NCI-H2171 (cell line): ENCODE results near the gene ARFGAP3.
A peak's percentile ranks its signal among the peaks of the same experiment; 100 is the strongest.

ENCODE experiments used
- DNase-seq: peaks from one replicate; lab custom pipeline; 2025; lab: John Stamatoyannopoulos, UW

ARFGAP3 gene

GRCh38 chr22:42856865-42857704 lies at the start of gene ARFGAP3:
TSS of gene ARFGAP3 (minus strand) at chr22:42857273. CDS start at chr22:42857182, 91 bp downstream.
- peak; percentile 92 for DNase-seq

- DNase-seq: no peak
Observed at GRCh38 chr22:42905702-42906183, 48.7 kb upstream of the ARFGAP3 start.

GRCh38 chr22:42905217-42905616 lies 48.1 kb upstream of the ARFGAP3 start:
- DNase-seq: no peak

- no peak for DNase-seq
Observed at GRCh38 chr22:42904050-42904449, 47.0 kb upstream of the ARFGAP3 start.

GRCh38 chr22:42902875-42903510 lies 45.9 kb upstream of the ARFGAP3 start:
- peak; percentile 71 for DNase-seq

GRCh38 chr22:42901790-42902508 lies 44.9 kb upstream of the ARFGAP3 start:
- DNase-seq: peak; percentile 48

- no peak for DNase-seq
Observed at GRCh38 chr22:42897960-42898359, 40.9 kb upstream of the ARFGAP3 start.

GRCh38 chr22:42895541-42895981 lies 38.5 kb upstream of the ARFGAP3 start:
- no peak for DNase-seq

GRCh38 chr22:42895087-42895486 lies 38.0 kb upstream of the ARFGAP3 start:
- DNase-seq: no peak

- no peak for DNase-seq
Observed at GRCh38 chr22:42893371-42894150, 36.5 kb upstream of the ARFGAP3 start.

GRCh38 chr22:42892571-42893316 lies 35.7 kb upstream of the ARFGAP3 start:
- no peak for DNase-seq

- no peak for DNase-seq
Observed at GRCh38 chr22:42892156-42892555, 35.1 kb upstream of the ARFGAP3 start.

GRCh38 chr22:42891696-42892095 lies 34.6 kb upstream of the ARFGAP3 start:
- DNase-seq: no peak

GRCh38 chr22:42891008-42891407 lies 33.9 kb upstream of the ARFGAP3 start:
- no peak for DNase-seq

GRCh38 chr22:42889304-42889703 lies 32.2 kb upstream of the ARFGAP3 start:
- no peak for DNase-seq

- no peak for DNase-seq
Observed at GRCh38 chr22:42887523-42888507, 30.7 kb upstream of the ARFGAP3 start.

GRCh38 chr22:42887120-42887519 lies 30.0 kb upstream of the ARFGAP3 start:
- no peak for DNase-seq

- DNase-seq: no peak
Observed at GRCh38 chr22:42885446-42885845, 28.4 kb upstream of the ARFGAP3 start.

GRCh38 chr22:42884616-42885375 lies 27.7 kb upstream of the ARFGAP3 start:
- DNase-seq: no peak
